RWPE1 (cell line): ENCODE data around the gene CCL18.

Source experiments
- CTCF ChIA-PET: fragments of 350-600 bp; sonication (Branson Sonifier 250); formaldehyde crosslinking; extraction: SDS; loops from one replicate; lab custom pipeline; 2021; lab: Yijun Ruan, JAX
- POLR2A ChIA-PET: fragments of 400-600 bp; formaldehyde crosslinking; extraction: SDS; loops from one replicate; lab custom pipeline; 2020; ENCODE audit warnings: antibody characterized with exemption; ENCODE audit not compliant: low non-redundant PET; lab: Yijun Ruan, JAX
- DNase-seq: peaks from one replicate; pipeline ENCODE4 v3.0.0; 2012; ENCODE audit warnings: low spot score
- H3K27ac ChIP-seq: fragments of 450-650 bp; 2 replicates; pipeline ENCODE4 v1.5.1; 2017
- CTCF ChIP-seq: fragments of 450-650 bp; conservative IDR thresholded peaks from 2 replicates; pipeline ENCODE4 v1.5.1; 2017; ENCODE audit warnings: low read depth, mild to moderate bottlenecking

Gene CCL18

GRCh38 chr17:36049643-36050042 lies 14.4 kb upstream of the CCL18 start:
- ChIA-PET CTCF (interaction anchor here (0.6 kb wide), 1 partner anchor 72 kb away, joined by 3 read pairs; no protein-coding TSS in a partner anchor), POLR2A (no interaction called here)
- no peak for TF ChIP-seq CTCF
- DNase-seq: no peak
- no peak overlapping the region for H3K27ac ChIP-seq

GRCh38 chr17:36055171-36055570 lies 8.9 kb upstream of the CCL18 start:
- CTCF ChIA-PET: no interaction called here
- TF ChIP-seq CTCF: no peak
- DNase-seq: no peak
- POLR2A ChIA-PET: no interaction called here
- no peak overlapping the region for H3K27ac ChIP-seq

GRCh38 chr17:36055921-36056520 lies 8.1 kb upstream of the CCL18 start:
- TF ChIP-seq CTCF: no peak
- ChIA-PET POLR2A (no interaction called here), CTCF (interaction anchor here (0.6 kb wide), 1 partner anchor 88 kb away, joined by 3 read pairs; no protein-coding TSS in a partner anchor)
- no peak overlapping the region for H3K27ac ChIP-seq
- no peak for DNase-seq

- no peak overlapping the region for H3K27ac ChIP-seq
- ChIA-PET POLR2A (no interaction called here), CTCF (no interaction called here)
- no peak for TF ChIP-seq CTCF
- DNase-seq: no peak
These were observed 6.2 kb upstream of the CCL18 start for GRCh38 chr17:36057911-36058310.

- ChIA-PET POLR2A (no interaction called here), CTCF (no interaction called here)
- no peak for DNase-seq
- no peak for TF ChIP-seq CTCF
- no peak overlapping the region for H3K27ac ChIP-seq
These were observed 4.7 kb upstream of the CCL18 start for GRCh38 chr17:36059406-36059805.

- ChIA-PET CTCF (no interaction called here), POLR2A (no interaction called here)
- no peak overlapping the region for H3K27ac ChIP-seq
- DNase-seq: no peak
- no peak for TF ChIP-seq CTCF
These were observed 3.3 kb upstream of the CCL18 start for GRCh38 chr17:36060816-36061215.
